ENCODE data around the gene ZNF556. TPM values are rescaled to one million over a fixed set of nuclear protein-coding genes. Genes with fewer than 3 reads are reported as not detected.

ZNF556 gene
- total RNA-seq, 2 experiments from 2014 or later, result 0.09 TPM; not detected in 1

DNA sequence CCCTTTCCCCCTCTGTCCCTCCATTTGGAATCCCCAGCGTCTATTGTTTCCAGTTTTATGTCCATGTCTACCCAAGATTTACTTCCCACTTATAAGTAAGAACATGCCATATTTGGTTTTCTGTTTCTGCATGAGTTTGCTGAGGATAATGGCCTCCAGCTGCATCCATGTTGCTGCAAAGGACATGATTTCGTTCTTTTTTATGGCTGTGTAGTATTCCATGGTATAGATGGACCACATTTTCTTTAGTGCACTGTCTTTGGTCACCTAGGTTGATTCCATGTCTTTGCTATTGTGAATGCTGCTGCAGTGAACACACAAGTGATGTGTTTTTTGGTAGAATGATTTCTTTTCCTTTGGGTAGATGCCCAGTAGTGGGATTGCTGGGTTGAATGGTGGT, 22.0 kb upstream of the ZNF556 start:
- peaks cover 27% of the 10 kb centered on the region for H3K4me1 ChIP-seq (ENCODE audit: insufficient read depth, low read length, poor library complexity, severe bottlenecking)
- no peak overlapping the region for H2AFZ ChIP-seq (ENCODE audit: low read length)
- no peaks in the 10 kb centered on the region for H3K79me2 ChIP-seq (ENCODE audit: insufficient read depth, low read depth, low read length)
- BruUV-seq (replicated peaks), result no TSS peak
- H3K9me3 ChIP-seq (ENCODE audit: low read length), result no peaks in the 10 kb centered on the region
- H3K9me2 ChIP-seq (ENCODE audit: insufficient read depth, low read length), result no peaks in the 10 kb centered on the region
- intact Hi-C loops (cut with micrococcal nuclease; ENCODE audit: unreplicated experiment), result no loop called here
- CTCF ChIA-PET (ENCODE audit: unreplicated experiment), result no interaction called here
- H4K20me1 ChIP-seq (ENCODE audit: insufficient read depth, low read length), result no peaks in the 10 kb centered on the region
- H3K4me3 ChIP-seq (ENCODE audit: low read depth, low read length, poor library complexity, severe bottlenecking), result no peak overlapping the region
- H3K36me3 ChIP-seq (ENCODE audit: insufficient read depth, low read length), result no peaks in the 10 kb centered on the region; the same call in 1 of the 2 replicates
- no peak for TF ChIP-seq EZH2phosphoT487 (IDR thresholded peaks at IDR 0.05; ENCODE audit: borderline replicate concordance, low read depth, low read length)
- TF ChIP-seq, protein P1, sequence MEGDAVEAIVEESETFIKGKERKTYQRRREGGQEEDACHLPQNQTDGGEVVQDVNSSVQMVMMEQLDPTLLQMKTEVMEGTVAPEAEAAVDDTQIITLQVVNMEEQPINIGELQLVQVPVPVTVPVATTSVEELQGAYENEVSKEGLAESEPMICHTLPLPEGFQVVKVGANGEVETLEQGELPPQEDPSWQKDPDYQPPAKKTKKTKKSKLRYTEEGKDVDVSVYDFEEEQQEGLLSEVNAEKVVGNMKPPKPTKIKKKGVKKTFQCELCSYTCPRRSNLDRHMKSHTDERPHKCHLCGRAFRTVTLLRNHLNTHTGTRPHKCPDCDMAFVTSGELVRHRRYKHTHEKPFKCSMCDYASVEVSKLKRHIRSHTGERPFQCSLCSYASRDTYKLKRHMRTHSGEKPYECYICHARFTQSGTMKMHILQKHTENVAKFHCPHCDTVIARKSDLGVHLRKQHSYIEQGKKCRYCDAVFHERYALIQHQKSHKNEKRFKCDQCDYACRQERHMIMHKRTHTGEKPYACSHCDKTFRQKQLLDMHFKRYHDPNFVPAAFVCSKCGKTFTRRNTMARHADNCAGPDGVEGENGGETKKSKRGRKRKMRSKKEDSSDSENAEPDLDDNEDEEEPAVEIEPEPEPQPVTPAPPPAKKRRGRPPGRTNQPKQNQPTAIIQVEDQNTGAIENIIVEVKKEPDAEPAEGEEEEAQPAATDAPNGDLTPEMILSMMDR (conservative IDR thresholded peaks at IDR 0.05; ENCODE audit: low read length), result no peak
- no peak overlapping the region for H3K4me2 ChIP-seq (ENCODE audit: low read length)
- POLR2A ChIA-PET, result no interaction called here
- DNase-seq (ENCODE audit: low spot score), result no peak
- H3K27ac ChIP-seq (ENCODE audit: low read depth, low read length, poor library complexity, severe bottlenecking), result no peak overlapping the region

DNA sequence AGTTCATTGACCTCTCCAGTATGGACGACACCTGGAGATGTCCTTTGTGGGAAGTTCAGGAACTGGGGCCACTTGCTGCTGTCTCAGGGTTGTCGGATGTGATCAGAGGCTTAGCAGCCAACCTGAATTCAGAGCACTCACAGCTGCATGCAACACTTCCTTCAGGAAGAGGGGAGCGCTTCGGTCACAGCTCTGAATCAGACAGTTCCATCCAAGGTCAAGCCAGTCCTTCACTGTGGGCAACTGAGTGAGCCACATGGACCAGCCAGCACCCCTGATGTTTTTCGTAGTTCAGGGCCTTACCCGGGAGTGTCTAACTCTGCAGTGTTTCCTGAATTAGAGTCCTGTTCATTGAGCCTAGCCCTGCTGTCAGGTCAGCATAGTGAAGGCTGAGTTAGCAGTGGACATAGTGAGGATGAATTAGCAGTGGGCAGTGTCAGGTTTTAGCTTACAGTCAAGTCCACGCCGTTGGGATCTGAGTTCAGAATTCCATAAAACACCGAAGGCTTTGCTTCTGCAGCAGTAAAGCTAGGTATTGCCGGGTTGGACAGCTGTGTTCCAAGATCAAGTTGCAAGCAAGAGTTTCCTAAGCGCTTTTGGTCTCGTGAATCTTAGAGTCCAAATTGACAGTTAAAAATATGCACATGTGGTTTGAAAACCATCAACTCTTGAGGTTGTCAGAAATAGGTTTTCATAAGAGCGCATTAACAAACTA, 20.8 kb upstream of the ZNF556 start:
- intact Hi-C loops (cut with micrococcal nuclease; ENCODE audit: unreplicated experiment), result no loop called here
- peaks cover 23% of the 10 kb centered on the region for H3K4me1 ChIP-seq (ENCODE audit: insufficient read depth, low read length, poor library complexity, severe bottlenecking)
- POLR2A ChIA-PET, result no interaction called here
- CTCF ChIA-PET (ENCODE audit: unreplicated experiment), result no interaction called here
- H3K4me3 ChIP-seq (ENCODE audit: low read depth, low read length, poor library complexity, severe bottlenecking), result no peak overlapping the region
- no peaks in the 10 kb centered on the region for H3K9me3 ChIP-seq (ENCODE audit: low read length)
- H3K27ac ChIP-seq (ENCODE audit: low read depth, low read length, poor library complexity, severe bottlenecking), result no peak overlapping the region
- no peak for TF ChIP-seq EZH2phosphoT487 (IDR thresholded peaks at IDR 0.05; ENCODE audit: borderline replicate concordance, low read depth, low read length)
- TF ChIP-seq, protein P1 (conservative IDR thresholded peaks at IDR 0.05; ENCODE audit: low read length), result no peak
- BruUV-seq (replicated peaks), result no TSS peak
- peaks cover 3% of the 10 kb centered on the region for H3K36me3 ChIP-seq (ENCODE audit: insufficient read depth, low read length)
- H2AFZ ChIP-seq (ENCODE audit: low read length), result no peak overlapping the region
- no peaks in the 10 kb centered on the region for H3K79me2 ChIP-seq (ENCODE audit: insufficient read depth, low read depth, low read length)
- no peak overlapping the region for H3K4me2 ChIP-seq (ENCODE audit: low read length)
- no peaks in the 10 kb centered on the region for H4K20me1 ChIP-seq (ENCODE audit: insufficient read depth, low read length)
- no peak for DNase-seq (ENCODE audit: low spot score)
- no peaks in the 10 kb centered on the region for H3K9me2 ChIP-seq (ENCODE audit: insufficient read depth, low read length)

DNA sequence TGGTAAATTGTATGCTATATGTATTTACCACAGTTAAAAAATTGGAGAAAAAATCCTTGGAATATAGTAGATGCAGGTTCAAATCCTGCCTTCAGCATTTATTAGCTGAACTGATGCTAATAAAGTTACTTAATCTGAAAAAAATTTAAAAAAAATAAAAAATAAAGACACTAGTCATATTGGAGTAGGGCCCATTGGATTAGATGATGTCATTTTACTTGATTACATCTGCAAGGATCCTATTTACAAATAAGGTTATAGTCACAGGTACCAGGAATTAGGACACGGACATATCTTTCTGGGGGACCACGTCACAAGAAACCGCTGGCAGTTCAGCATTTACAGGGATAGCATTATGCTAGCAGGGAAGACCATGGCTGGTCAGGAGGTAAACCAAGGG, 19.6 kb upstream of the ZNF556 start:
- Histone ChIP-seq H3K9me3 (ENCODE audit: low read length) (no peaks in the 10 kb centered on the region), H3K4me1 (ENCODE audit: insufficient read depth, low read length, poor library complexity, severe bottlenecking) (peaks cover 17% of the 10 kb centered on the region), H3K4me2 (ENCODE audit: low read length) (no peak overlapping the region), H3K9me2 (ENCODE audit: insufficient read depth, low read length) (no peaks in the 10 kb centered on the region), H4K20me1 (ENCODE audit: insufficient read depth, low read length) (no peaks in the 10 kb centered on the region), H2AFZ (ENCODE audit: low read length) (no peak overlapping the region), H3K79me2 (ENCODE audit: insufficient read depth, low read depth, low read length) (no peaks in the 10 kb centered on the region), H3K4me3 (ENCODE audit: low read depth, low read length, poor library complexity, severe bottlenecking) (no peak overlapping the region), H3K27ac (ENCODE audit: low read depth, low read length, poor library complexity, severe bottlenecking) (no peak overlapping the region), H3K36me3 (ENCODE audit: insufficient read depth, low read length) (peaks cover 15% of the 10 kb centered on the region)
- no peak for DNase-seq (ENCODE audit: low spot score)
- ChIA-PET POLR2A (interaction anchor here (0.5 kb wide), 1 partner anchor 1024 kb away, joined by 3 read pairs; no protein-coding TSS in a partner anchor), CTCF (ENCODE audit: unreplicated experiment) (interaction anchor here (0.5 kb wide), 1 partner anchor 1129 kb away, joined by 5 read pairs; no protein-coding TSS in a partner anchor)
- TF ChIP-seq, protein P1 (conservative IDR thresholded peaks at IDR 0.05; ENCODE audit: low read length), result no peak
- TF ChIP-seq EZH2phosphoT487 (IDR thresholded peaks at IDR 0.05; ENCODE audit: borderline replicate concordance, low read depth, low read length), result no peak
- intact Hi-C loops (cut with micrococcal nuclease; ENCODE audit: unreplicated experiment), result no loop called here
- no TSS peak for BruUV-seq (replicated peaks)

All from OCI-LY7 (cell line).